Fibroblast of skin of right quadriceps (primary cell): ENCODE data around the gene C9orf50.

Experiments
- DNase-seq: peaks from one replicate; pipeline ENCODE4 v3.0.0-alpha.2; 2013

Gene C9orf50

DNA sequence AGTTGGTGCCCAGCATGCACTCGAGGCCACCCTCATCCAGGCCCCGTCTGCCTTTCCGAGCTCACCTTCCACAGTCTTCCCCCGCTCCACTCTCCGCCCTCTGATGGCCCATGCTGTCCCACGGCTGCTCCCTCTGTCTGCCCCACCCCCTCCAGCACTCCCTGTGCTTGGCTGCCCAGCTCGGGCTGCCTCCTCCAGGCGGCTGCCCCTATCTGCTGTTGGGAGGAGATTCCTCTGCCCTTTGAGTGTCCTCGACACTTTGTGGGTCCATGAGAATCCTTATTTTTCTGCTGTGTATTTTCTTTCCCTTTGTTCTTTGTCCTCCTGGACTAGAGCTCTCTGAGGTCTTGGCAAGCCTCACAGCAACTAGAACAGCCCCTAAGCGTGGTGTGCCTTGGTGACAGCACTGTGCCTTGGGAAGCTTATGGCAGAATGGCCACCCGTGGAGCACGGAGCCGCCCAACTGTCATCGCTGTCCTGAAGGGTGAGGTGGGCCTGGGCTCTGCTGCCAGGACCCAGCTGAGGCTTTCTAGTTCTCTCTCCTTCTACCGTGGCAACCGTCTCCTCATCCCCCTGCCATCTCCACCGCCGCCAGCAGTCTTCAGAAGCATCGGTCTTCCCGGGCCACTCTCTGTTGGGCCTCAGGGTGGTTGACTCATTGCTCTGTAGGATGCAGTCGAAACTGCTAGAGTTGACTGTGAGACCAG is 10.2 kb upstream of the C9orf50 start:
- peak; percentile 32 for DNase-seq

GRCh38 chr9:129629251-129629820 is 8.4 kb upstream of the C9orf50 start:
- no peak for DNase-seq

DNA sequence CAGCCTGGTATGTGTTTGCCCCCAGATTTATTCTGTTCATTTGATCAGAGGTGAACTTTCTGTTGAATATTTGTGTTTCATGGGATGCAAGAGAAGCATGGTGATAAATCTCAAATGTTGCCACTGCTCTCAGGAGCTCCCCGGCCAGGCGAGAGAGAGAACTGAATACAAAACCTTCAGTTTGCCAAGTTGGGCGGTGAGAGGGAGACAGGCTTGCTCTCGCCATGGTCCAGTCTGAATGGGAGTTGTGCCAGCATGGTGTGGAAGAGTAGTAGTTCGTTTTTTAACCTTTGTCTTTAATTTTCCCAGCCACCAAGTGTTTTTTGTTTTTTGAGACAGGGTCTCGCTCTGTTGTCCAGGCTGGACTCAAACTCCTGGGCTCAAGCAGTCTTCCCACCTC is 7.8 kb upstream of the C9orf50 start:
- DNase-seq = no peak

- DNase-seq = peak; percentile 58
Measured at GRCh38 chr9:129627556-129628440, 6.9 kb upstream of the C9orf50 start.

- peak; percentile 93 for DNase-seq
Measured at GRCh38 chr9:129626625-129627284, 5.9 kb upstream of the C9orf50 start.

- DNase-seq = peak; percentile 85
Measured at GRCh38 chr9:129626079-129626624, 5.3 kb upstream of the C9orf50 start, which contains the start of gene NTMT1. Gene NTMT1 (plus strand): TSS chr9:129626163. CDS start chr9:129632704, 6,541 bp downstream.

- peak; percentile 18 for DNase-seq
Measured at GRCh38 chr9:129624947-129625346, 4.0 kb upstream of the C9orf50 start.

GRCh38 chr9:129624168-129624759 is 3.4 kb upstream of the C9orf50 start:
- DNase-seq = peak; percentile 56

DNA sequence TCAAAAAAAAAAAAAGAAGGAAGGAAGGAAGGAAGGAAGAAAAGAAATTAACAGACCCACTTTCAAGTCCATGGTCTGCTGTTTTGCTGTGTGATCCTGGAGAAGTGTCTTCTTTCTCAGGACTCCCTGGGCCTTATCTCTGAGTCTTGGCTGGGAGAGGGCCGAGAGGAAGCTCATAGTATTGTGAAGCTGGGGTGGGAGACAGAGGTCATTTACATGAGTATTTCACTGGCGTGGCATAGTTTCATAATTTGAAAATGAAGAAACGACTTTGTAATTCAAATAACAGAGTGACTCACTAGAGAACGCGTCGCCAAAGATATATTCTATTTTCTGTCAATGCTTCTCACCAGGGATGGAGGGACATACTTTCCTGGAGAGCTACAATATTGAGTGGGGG is 2.4 kb upstream of the C9orf50 start:
- peak; percentile 73 for DNase-seq

DNA sequence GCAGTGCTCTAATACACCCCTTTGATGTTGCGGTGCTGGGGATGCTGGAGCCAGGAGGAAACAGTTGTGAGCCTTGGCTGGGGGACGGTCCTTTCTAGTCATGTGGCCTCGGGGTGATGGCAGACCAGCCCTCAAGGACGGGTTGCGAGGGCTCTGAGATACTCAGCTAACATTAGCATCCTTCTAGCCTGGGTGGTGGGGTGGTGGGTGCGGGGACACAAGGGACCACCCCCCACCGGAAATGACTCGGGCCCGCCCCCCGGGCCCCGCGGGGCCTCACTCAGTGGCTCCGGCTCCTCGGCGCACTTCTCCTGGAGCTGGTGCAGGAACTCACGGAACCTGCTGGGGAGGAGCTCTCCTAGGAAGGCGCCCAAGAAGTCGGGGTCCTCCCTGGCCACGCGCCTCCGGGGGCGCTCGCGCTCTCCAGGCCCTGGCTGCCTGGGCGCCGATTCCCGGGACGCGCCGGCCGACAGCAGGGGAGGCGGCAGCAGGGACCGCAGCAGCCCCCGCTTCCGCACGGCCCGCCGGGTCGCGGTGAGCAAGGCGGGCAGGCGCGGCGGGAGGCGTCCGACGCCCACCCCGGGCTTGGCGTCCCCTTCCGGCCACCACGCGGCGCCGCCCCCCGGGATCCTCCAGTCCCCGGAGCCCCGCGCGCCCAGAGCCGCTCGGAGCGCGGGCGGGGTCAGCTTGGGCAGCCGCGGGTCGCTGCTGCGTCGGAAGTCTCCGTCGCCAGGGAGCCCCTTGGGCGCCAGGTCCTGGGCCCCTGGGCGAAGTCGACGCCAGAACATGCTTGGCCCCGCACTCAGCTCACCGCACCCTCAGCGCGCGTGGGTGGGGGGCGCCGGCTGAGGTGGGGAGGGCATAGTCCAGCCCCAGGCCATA is 873 bp downstream of the C9orf50 start:
- DNase-seq = peak; percentile 56

DNA sequence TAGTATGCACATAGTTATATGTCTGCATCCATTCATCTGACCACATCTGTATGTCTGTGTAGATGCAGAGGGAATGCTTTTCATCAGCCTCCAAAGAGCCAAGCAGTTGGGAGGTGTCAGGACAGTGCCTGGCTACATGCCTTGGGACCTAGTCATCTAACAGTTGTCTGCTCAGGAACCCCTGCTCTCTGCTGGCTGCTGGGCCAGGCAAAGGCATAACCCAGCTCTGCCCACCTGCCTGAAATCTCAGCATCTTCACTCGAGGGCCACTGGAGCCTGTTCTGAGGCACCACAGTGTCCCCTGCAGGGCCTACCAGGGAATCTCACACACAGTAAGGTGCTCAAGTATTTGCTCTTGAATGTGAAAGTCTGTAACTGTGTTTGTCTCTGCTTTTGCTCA is 3.7 kb downstream of the C9orf50 start:
- peak; percentile 80 for DNase-seq

DNA sequence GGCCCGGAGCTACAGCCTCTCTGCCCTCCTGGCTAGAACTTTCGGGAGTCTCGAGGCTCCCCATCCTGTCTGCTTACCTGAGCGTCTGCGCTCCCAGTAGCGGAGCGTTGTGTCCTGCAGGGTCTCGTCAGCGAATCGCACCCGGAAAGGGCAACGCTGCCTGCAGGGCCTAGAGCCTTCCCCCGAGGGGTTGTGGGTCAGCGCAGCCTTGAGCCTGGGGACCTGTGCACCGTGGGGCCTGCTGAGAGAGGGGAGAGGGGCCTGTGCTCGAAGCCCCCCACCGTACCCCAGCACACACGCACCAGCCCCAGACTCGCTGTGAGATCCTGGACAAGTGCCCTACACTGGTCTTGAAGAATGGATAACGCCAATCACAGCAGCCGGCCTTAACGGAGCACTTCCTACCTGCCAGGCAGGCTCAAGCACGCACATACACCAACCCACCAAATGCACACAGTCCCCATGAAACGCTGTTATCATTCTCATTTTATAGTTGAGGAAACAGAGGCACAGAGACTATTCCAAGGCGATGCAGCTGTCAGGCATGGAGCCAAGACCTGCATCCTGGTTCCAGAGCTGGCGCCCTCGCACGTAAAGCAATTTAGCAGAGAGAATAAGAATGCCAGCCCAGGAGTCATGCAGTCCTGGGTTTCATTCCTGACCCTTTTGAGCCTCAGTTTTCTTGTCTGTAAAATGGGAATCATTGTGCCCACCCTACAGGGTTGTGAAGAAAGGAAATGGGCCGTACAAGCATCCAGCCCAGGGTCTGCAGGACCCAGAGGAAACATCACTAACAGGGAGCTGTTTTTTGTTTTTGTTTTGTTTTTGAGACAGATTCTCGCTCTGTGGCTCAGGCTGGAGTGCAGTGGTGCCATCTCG is 5.3 kb downstream of the C9orf50 start:
- no peak for DNase-seq

DNA sequence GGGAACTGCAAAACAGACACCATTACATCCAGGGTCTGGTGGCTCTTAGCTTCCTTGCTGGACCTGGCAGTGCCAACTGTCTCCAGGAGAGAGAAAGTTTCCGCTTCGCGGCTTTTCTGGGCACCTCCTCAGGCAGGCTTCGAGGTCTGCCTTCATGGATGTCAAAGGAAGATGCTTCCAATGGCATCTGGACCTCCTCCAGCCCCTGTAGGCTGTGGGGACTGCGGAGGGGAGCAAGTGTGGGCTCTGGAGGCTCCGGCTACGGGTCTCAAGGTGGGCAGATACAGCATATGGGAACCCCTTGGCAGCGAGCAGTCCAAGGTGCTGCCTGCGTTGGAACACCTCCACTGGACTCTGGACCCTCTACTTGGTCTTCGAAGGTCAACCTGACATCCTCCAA is 6.0 kb downstream of the C9orf50 start:
- no peak for DNase-seq

DNA sequence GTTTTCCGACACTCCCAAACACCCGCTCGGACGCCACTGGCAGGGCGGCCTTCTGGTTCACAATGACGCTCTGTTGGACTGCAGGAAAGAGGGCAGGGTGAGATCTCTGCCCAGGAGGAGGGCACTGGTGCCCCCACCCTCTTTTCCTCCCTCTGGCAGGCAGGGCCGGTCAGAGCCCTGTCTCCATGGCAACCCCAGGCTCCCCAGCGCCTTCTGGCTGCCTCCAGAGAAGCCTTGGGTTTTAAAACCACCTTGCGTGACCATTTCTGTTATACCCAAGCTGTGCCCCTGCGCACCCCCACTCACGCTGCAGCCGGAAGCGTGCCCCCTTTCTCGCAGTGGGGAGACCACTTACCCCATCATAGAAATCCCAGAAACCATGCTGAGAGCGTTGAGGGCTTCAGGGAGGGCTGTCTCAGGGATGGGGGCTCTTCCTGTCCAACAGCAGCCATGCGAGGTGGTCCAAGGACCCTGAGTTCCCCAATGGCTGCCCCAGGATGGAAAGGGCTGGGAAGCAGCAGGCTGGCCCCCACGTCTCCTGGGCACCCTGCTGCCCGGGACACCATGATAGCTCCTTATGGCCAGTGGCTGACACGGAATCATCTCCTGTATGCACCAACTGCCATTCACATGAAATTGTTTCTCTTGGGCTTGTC is 7.3 kb downstream of the C9orf50 start:
- DNase-seq = no peak

GRCh38 chr9:129612815-129613519 is 7.9 kb downstream of the C9orf50 start:
- DNase-seq = no peak

GRCh38 chr9:129612123-129612522 is 8.8 kb downstream of the C9orf50 start:
- DNase-seq = no peak

GRCh38 chr9:129611307-129611800 is 9.5 kb downstream of the C9orf50 start:
- DNase-seq = no peak

DNA sequence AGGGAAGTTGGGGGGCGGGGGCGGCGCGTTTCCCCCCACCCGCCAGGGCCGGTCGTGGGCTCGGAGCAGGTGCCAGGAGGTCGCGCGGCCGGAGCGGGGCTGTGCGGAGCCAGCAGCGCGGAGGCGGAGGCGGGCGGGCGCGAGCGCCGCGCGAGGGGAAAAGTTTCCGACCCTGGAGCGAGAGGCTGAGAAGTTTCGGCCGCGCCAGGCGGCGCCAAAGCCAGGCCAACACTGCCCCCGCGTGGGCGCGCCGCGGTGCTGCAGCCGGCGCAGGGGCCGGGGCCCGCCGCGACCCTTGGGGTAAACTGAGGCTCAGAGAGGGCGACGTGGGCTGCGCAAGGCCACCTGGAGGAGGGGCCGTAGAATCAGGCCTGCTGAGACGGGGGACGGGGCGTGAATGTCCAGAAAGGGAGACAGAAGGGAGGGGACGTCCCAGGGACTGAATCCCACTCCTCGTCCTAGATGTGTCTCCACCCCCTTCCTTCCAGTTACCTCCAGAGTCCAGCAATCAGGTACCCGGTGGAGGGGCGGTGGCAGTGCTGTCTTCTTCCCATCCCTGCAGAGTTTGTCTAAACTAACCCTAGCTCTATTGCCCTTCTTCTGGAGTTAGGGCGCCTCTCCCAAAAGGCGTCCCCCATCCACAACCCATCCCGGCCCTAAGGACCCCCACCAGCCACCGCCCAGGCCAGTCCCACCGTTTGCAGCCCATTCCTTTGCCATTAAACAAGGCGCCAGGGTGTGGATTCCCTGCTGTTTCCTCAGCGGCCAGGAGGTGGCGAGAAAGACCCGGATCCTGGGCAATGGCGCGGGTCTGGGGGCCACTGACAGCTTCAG is 10.2 kb downstream of the C9orf50 start:
- DNase-seq = peak; percentile 69
